GM23338 (cell line): ENCODE measurements around the gene RPTOR. TPM values are rescaled to one million over a fixed set of nuclear protein-coding genes. Genes with fewer than 3 reads are reported as not detected.

Experiments
- ATAC-seq: fragments of 200-7000 bp; cut with Tn5 transposase; 3 replicates; pipeline ENCODE4 v1.9.1; 2020
- DNase-seq: peaks from one replicate; pipeline ENCODE4 v3.0.0-alpha.2; 2015; ENCODE audit warnings: low spot score
- H2AFZ ChIP-seq: fragments of 200-600 bp; sonication (generic); 2 replicates; pipeline ENCODE4 v1.8.0; 2016; ENCODE audit warnings: antibody characterized with exemption, mild to moderate bottlenecking, moderate library complexity
- H3F3A ChIP-seq: fragments of 200-600 bp; sonication (generic); replicated peaks from 2 replicates; pipeline ENCODE4 v1.8.0; 2017; ENCODE audit warnings: antibody characterized with exemption, mixed run types, low read depth
- H3K27ac ChIP-seq: fragments of 200-600 bp; sonication (generic); 2 replicates; pipeline ENCODE4 v1.6.1; 2016; ENCODE audit warnings: low read depth
- H3K27me3 ChIP-seq: fragments of 200-600 bp; sonication (generic); 2 replicates; pipeline ENCODE4 v1.8.0; 2016; ENCODE audit warnings: mild to moderate bottlenecking, mixed run types, moderate library complexity; ENCODE audit not compliant: insufficient read depth
- H3K36me3 ChIP-seq: fragments of 200-600 bp; sonication (generic); 2 replicates; pipeline ENCODE4 v1.8.0; 2016; ENCODE audit warnings: mild to moderate bottlenecking; ENCODE audit not compliant: insufficient read depth
- H3K4me1 ChIP-seq: fragments of 200-600 bp; sonication (generic); 2 replicates; pipeline ENCODE4 v1.8.0; 2016; ENCODE audit warnings: mild to moderate bottlenecking, moderate library complexity; ENCODE audit not compliant: insufficient read depth
- H3K4me2 ChIP-seq: fragments of 200-600 bp; sonication (generic); 2 replicates; pipeline ENCODE4 v1.7.1; 2017; ENCODE audit warnings: mixed run types
- H3K4me3 ChIP-seq: fragments of 200-600 bp; sonication (generic); 2 replicates; pipeline ENCODE4 v1.6.1; 2016; ENCODE audit warnings: mixed run types
- H3K79me2 ChIP-seq: fragments of 200-600 bp; sonication (generic); replicated peaks from 2 replicates; pipeline ENCODE4 v1.8.0; 2017; ENCODE audit warnings: mild to moderate bottlenecking; ENCODE audit not compliant: insufficient read depth
- H3K9me2 ChIP-seq: fragments of 200-600 bp; sonication (generic); 2 replicates; pipeline ENCODE4 v1.8.0; 2017; ENCODE audit not compliant: insufficient read depth
- H4K20me1 ChIP-seq: fragments of 200-600 bp; sonication (generic); replicated peaks from 2 replicates; pipeline ENCODE4 v1.8.0; 2017; ENCODE audit warnings: mild to moderate bottlenecking; ENCODE audit not compliant: insufficient read depth
- H3K27ac Mint-ChIP-seq: 2 replicates; pipeline ENCODE4 v1.8.0; 2020; ENCODE audit warnings: inconsistent platforms, mild to moderate bottlenecking, moderate library complexity, mixed read lengths
- H3K27me3 Mint-ChIP-seq: 3 replicates; pipeline ENCODE4 v1.8.0; 2022; ENCODE audit warnings: low read depth, mild to moderate bottlenecking, moderate library complexity, mixed read lengths, inconsistent platforms; ENCODE audit not compliant: insufficient read depth, poor library complexity
- H3K36me3 Mint-ChIP-seq: 3 replicates; pipeline ENCODE4 v1.8.0; 2021; ENCODE audit warnings: low read depth, mild to moderate bottlenecking, inconsistent platforms, moderate library complexity, mixed read lengths
- H3K4me1 Mint-ChIP-seq: 3 replicates; pipeline ENCODE4 v1.8.0; 2020; ENCODE audit warnings: mild to moderate bottlenecking, inconsistent platforms, mixed read lengths
- H3K4me3 Mint-ChIP-seq: 3 replicates; pipeline ENCODE4 v1.8.0; 2021; ENCODE audit warnings: moderate library complexity, mild to moderate bottlenecking, inconsistent platforms, mixed read lengths
- H3K9me3 Mint-ChIP-seq: 3 replicates; pipeline ENCODE4 v1.8.0; 2020; ENCODE audit warnings: moderate library complexity, mild to moderate bottlenecking, inconsistent platforms, mixed read lengths
- CREB1 ChIP-seq: fragments of 250-450 bp; sonication (Bioruptor Pico); IDR thresholded peaks from 2 replicates; pipeline ENCODE4 v1.5.0; 2020; ENCODE audit warnings: low read depth, mild to moderate bottlenecking, moderate library complexity
- CTCF ChIP-seq, 2 experiments: fragments of 200-600 bp in 1 of 2; sonication (generic) in 1 of 2; conservative IDR thresholded peaks; 2 replicates each; pipeline versions ENCODE4 v1.5.1 to v1.6.1; 2016 to 2017; ENCODE audit warnings: antibody characterized with exemption in 2 of 2, low read depth in 2 of 2, mild to moderate bottlenecking in 2 of 2, moderate library complexity in 1 of 2
- ETS1 ChIP-seq: IDR thresholded peaks from 2 replicates; pipeline ENCODE4 v1.6.1; 2016; ENCODE audit warnings: antibody characterized with exemption
- EZH2phosphoT487 ChIP-seq: fragments of 200-600 bp; sonication (generic); IDR thresholded peaks from one replicate; pipeline ENCODE4 v1.8.1; 2018; ENCODE audit warnings: antibody characterized with exemption; ENCODE audit not compliant: unreplicated experiment
- JUNB ChIP-seq: IDR thresholded peaks from one replicate; pipeline ENCODE4 v1.6.1; 2016; ENCODE audit warnings: antibody characterized with exemption; ENCODE audit not compliant: unreplicated experiment
- POLR2AphosphoS5 ChIP-seq: IDR thresholded peaks from 2 replicates; pipeline ENCODE4 v1.6.1; 2016; ENCODE audit warnings: antibody characterized with exemption, low read depth
- REST ChIP-seq: IDR thresholded peaks from one replicate; pipeline ENCODE4 v1.6.1; 2018; ENCODE audit warnings: antibody characterized with exemption; ENCODE audit not compliant: unreplicated experiment
- STAT1 ChIP-seq: IDR thresholded peaks from one replicate; pipeline ENCODE4 v1.6.1; 2016; ENCODE audit warnings: antibody characterized with exemption; ENCODE audit not compliant: unreplicated experiment
- ZNF462 ChIP-seq: fragments of 250-450 bp; sonication (Bioruptor Pico); IDR thresholded peaks from 2 replicates; pipeline ENCODE4 v1.5.0; 2020; ENCODE audit warnings: mild to moderate bottlenecking, moderate library complexity
- polyA plus RNA-seq: library from polyadenylated mRNA; unstranded; fragments of >200 nt; fragmentation: Nextera tagmentation; extraction: Ambion mirVana; gene quantifications from 2 replicates; pipeline ENCODE4 v1.2.1, GENCODE V29; 2016
- total RNA-seq: library from RNA; depleted of rRNA; stranded (reverse); fragments of >200 nt; shearing (Covaris generic); gene quantifications from 2 replicates; pipeline ENCODE4 v1.2.3, GENCODE V29; 2014

RPTOR gene
- total and polyA plus RNA-seq, 2 experiments from 2014 or later = 9.5 to 38.0 TPM

- Mint-ChIP-seq H3K27me3 (peaks cover 7% of the 10 kb centered on the region), H3K9me3 (peaks cover 4% of the 10 kb centered on the region), H3K27ac (peak overlapping the region; percentile 35; the same call in 1 of the 2 replicates), H3K4me3 (no peak overlapping the region), H3K36me3 (peaks cover 8% of the 10 kb centered on the region), H3K4me1 (peaks cover 34% of the 10 kb centered on the region)
- H3K36me3 ChIP-seq = no peaks in the 10 kb centered on the region
- no peaks in the 10 kb centered on the region for H3K27me3 ChIP-seq
- no peak for DNase-seq
- no peak overlapping the region for H3K4me2 ChIP-seq
- peaks cover 8% of the 10 kb centered on the region; the same call in 1 of the 2 replicates for H3K9me2 ChIP-seq
- no peak overlapping the region for H3K27ac ChIP-seq
- no peaks in the 10 kb centered on the region for H3F3A ChIP-seq
- peaks cover 18% of the 10 kb centered on the region for H3K4me1 ChIP-seq
- no peak for ATAC-seq
- H3K79me2 ChIP-seq = peaks cover 52% of the 10 kb centered on the region
- no peak for TF ChIP-seq REST
- TF ChIP-seq JUNB = no peak
- H3K4me3 ChIP-seq = no peak overlapping the region
- no peaks in the 10 kb centered on the region for H4K20me1 ChIP-seq
- H2AFZ ChIP-seq = no peak overlapping the region
Measured at GRCh38 chr17:80704894-80705293, 160.3 kb downstream of the RPTOR start.

GRCh38 chr17:80705988-80706387 is 161.3 kb downstream of the RPTOR start:
- Histone ChIP-seq H2AFZ (no peak overlapping the region), H3K27me3 (no peaks in the 10 kb centered on the region), H3K4me3 (no peak overlapping the region), H3K9me2 (peaks cover 2% of the 10 kb centered on the region; the same call in 1 of the 2 replicates), H3K79me2 (peaks cover 56% of the 10 kb centered on the region), H3K4me1 (peaks cover 28% of the 10 kb centered on the region), H3F3A (no peaks in the 10 kb centered on the region), H4K20me1 (0 out of 2 replicates have a peak, but pooled peaks cover under 1% of the 10 kb centered on the region), H3K27ac (peak overlapping the region; percentile 84), H3K4me2 (0 out of 2 replicates have a peak overlapping the region, but pooled peaks have one; percentile 1), H3K36me3 (no peaks in the 10 kb centered on the region)
- H3K27me3 Mint-ChIP-seq = peaks cover 7% of the 10 kb centered on the region
- peak overlapping the region; percentile 63 for H3K27ac Mint-ChIP-seq
- peaks cover 43% of the 10 kb centered on the region for H3K4me1 Mint-ChIP-seq
- H3K9me3 Mint-ChIP-seq = no peaks in the 10 kb centered on the region
- H3K36me3 Mint-ChIP-seq = peaks cover 5% of the 10 kb centered on the region; the same call in 1 of the 3 replicates
- no peak overlapping the region for H3K4me3 Mint-ChIP-seq
- DNase-seq (no peak), ATAC-seq (no peak)
- TF ChIP-seq JUNB (no peak), CREB1 (CRISPR knock-in tag) (no peak), STAT1 (no peak), ETS1 (no peak), EZH2phosphoT487 (no peak), POLR2AphosphoS5 (no peak), ZNF462 (CRISPR knock-in tag) (no peak), CTCF (conservative IDR thresholded peaks at IDR 0.05; ENCODE audit: low read depth in 2 of 2) (no peak)
